ENCODE data around the gene REEP1. TPM values are rescaled to one million over a fixed set of nuclear protein-coding genes. Genes with fewer than 3 reads are reported as not detected.

The REEP1 gene
- polyA plus RNA-seq, 1 donor from 2014 or later = not detected

GRCh38 chr2:86305195-86305914 lies 32.1 kb downstream of the REEP1 start:
- peak overlapping the region in 1 of 3 donors; percentile 37 for H3K27ac Mint-ChIP-seq
- no peaks in the 10 kb centered on the region for H3K4me1 Mint-ChIP-seq
- peaks cover 13% of the 10 kb centered on the region for H3K27me3 Mint-ChIP-seq
- H3K9me3 Mint-ChIP-seq = no peaks in the 10 kb centered on the region
- H3K4me3 Mint-ChIP-seq = peak overlapping the region in 1 of 4 donors; percentile 75
- H3K36me3 Mint-ChIP-seq = no peaks in the 10 kb centered on the region

DNA sequence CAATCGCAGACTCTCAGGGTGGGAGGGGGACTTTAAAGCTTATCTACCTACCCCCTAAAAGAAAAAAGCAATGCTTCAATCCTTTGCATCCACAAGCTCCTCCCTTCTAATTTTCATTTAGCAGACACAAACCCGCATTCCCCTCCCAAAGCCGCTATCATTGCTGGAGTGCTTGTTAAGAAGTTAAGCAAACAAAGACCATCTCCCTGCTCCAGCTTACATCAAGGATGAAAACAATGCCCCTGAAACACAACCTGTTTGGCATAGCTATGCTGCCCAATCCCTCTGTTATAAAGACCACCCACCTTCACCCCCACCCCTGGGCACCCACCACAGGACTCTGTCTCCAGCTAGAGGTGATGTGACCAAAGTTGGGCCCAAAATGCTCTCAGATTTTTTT lies 33.0 kb downstream of the REEP1 start:
- H3K36me3 Mint-ChIP-seq = no peaks in the 10 kb centered on the region
- no peak overlapping the region for H3K27ac Mint-ChIP-seq
- H3K4me1 Mint-ChIP-seq = peaks cover 0 to 2% (median 0%) of the 10 kb centered on the region in 3 donors
- H3K4me3 Mint-ChIP-seq = no peak overlapping the region
- H3K27me3 Mint-ChIP-seq = peaks cover 17% of the 10 kb centered on the region
- H3K9me3 Mint-ChIP-seq = no peaks in the 10 kb centered on the region

- Mint-ChIP-seq H3K36me3 (no peaks in the 10 kb centered on the region), H3K4me1 (peaks cover 0 to 2% (median 0%) of the 10 kb centered on the region in 3 donors), H3K27me3 (peaks cover 23% of the 10 kb centered on the region)
Observed at GRCh38 chr2:86302320-86302719, 35.1 kb downstream of the REEP1 start.

DNA sequence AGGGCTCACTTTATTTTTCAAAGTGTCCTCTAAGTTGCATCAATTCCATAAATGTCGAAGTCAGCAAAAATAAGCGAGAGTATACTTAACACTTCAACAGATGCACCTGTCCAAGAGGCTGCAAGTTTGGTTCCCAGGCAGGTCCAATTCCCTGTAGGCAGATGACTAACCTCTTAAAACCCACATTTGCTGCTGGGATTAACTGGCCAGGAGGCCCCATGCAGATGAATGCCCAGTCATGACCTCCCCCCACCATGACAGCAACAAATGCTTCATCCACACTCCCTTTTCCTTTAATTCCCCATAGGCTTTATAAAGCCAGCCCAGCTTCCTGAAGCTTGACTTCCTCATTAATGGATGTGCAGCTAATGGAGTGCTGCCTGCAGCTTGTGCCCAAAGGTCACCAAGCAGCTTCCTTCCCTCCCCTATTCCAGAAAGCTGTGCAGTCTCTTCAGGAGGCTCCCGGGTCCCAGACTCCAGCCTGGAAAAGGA lies 35.7 kb downstream of the REEP1 start:
- Mint-ChIP-seq H3K4me3 (no peak overlapping the region), H3K36me3 (no peaks in the 10 kb centered on the region), H3K27me3 (peaks cover 25% of the 10 kb centered on the region), H3K4me1 (peaks cover 0 to 2% (median 0%) of the 10 kb centered on the region in 3 donors), H3K27ac (no peak overlapping the region), H3K9me3 (no peaks in the 10 kb centered on the region)

More at GRCh38 chr2:86302320-86302719, 35.1 kb downstream of the REEP1 start:
- no peak overlapping the region for H3K4me3 Mint-ChIP-seq
- no peaks in the 10 kb centered on the region for H3K9me3 Mint-ChIP-seq
- H3K27ac Mint-ChIP-seq = no peak overlapping the region

- H3K27me3 Mint-ChIP-seq = peaks cover 25% of the 10 kb centered on the region
- no peak overlapping the region for H3K4me3 Mint-ChIP-seq
- peaks cover 0 to 2% (median 0%) of the 10 kb centered on the region in 3 donors for H3K4me1 Mint-ChIP-seq
- no peaks in the 10 kb centered on the region for H3K9me3 Mint-ChIP-seq
- no peak overlapping the region for H3K27ac Mint-ChIP-seq
- no peaks in the 10 kb centered on the region for H3K36me3 Mint-ChIP-seq
Observed at GRCh38 chr2:86301009-86301408, 36.4 kb downstream of the REEP1 start.

DNA sequence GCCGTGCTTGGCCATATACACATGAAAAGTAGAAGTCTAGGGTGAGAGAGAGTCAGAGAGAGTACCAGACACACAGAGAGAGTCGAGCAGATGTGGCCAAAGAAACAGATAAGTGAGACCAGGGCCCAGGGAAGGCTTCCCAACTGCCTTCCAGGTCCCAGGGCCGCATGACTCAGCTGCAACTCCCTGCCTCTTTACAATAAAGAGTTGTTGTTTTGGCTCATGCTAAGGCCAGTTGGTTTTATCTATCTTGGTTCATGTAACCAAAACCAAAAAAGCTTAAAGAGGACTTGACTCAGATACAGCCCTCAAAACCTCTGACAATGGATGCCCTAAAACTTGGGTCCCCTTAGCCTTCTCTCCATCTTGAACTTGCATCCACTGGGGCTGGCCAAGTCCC lies 36.9 kb downstream of the REEP1 start:
- H3K27ac Mint-ChIP-seq = no peak overlapping the region
- H3K9me3 Mint-ChIP-seq = no peaks in the 10 kb centered on the region
- H3K4me1 Mint-ChIP-seq = peaks cover 0 to 2% (median 0%) of the 10 kb centered on the region in 3 donors
- no peak overlapping the region for H3K4me3 Mint-ChIP-seq
- H3K36me3 Mint-ChIP-seq = no peaks in the 10 kb centered on the region
- H3K27me3 Mint-ChIP-seq = peaks cover 24% of the 10 kb centered on the region

GRCh38 chr2:86298411-86299390 lies 38.7 kb downstream of the REEP1 start:
- Mint-ChIP-seq H3K4me1 (peaks cover 0 to 2% (median 0%) of the 10 kb centered on the region in 3 donors), H3K4me3 (no peak overlapping the region), H3K27me3 (peaks cover 19% of the 10 kb centered on the region), H3K27ac (no peak overlapping the region), H3K9me3 (no peaks in the 10 kb centered on the region), H3K36me3 (no peaks in the 10 kb centered on the region)

GRCh38 chr2:86297382-86298147 lies 39.9 kb downstream of the REEP1 start:
- H3K4me3 Mint-ChIP-seq = no peak overlapping the region
- peaks cover 0 to 2% (median 0%) of the 10 kb centered on the region in 3 donors for H3K4me1 Mint-ChIP-seq
- no peak overlapping the region for H3K27ac Mint-ChIP-seq
- peaks cover 25% of the 10 kb centered on the region for H3K27me3 Mint-ChIP-seq
- no peaks in the 10 kb centered on the region for H3K9me3 Mint-ChIP-seq
- no peaks in the 10 kb centered on the region for H3K36me3 Mint-ChIP-seq

DNA sequence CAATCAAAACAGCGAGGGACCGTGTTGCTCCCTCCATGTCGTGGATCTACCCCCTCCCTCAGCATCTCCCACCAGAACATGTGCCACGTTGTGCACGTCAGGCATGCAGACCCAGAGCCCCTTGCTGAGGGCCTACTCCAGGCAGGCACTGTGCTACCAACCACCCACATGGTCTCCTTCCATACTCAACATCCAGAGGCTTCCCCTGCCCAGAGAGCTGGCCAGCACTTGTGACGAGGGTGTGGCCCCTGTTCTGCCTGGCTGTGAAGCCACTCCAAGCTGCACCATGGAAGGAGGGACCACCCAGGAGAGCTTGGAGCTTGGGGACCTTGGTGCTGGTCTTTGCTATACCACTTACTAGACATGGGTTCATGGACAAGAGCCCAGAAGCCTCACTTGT lies 40.5 kb downstream of the REEP1 start:
- H3K4me1 Mint-ChIP-seq = peaks cover 0 to 2% (median 0%) of the 10 kb centered on the region in 3 donors
- peaks cover 23% of the 10 kb centered on the region for H3K27me3 Mint-ChIP-seq
- H3K4me3 Mint-ChIP-seq = no peak overlapping the region
- H3K36me3 Mint-ChIP-seq = no peaks in the 10 kb centered on the region
- H3K27ac Mint-ChIP-seq = no peak overlapping the region
- H3K9me3 Mint-ChIP-seq = no peaks in the 10 kb centered on the region

- Mint-ChIP-seq H3K4me3 (no peak overlapping the region), H3K27ac (no peak overlapping the region), H3K9me3 (no peaks in the 10 kb centered on the region), H3K27me3 (peaks cover 23% of the 10 kb centered on the region), H3K36me3 (no peaks in the 10 kb centered on the region), H3K4me1 (peaks cover 0 to under 1% (median 0%) of the 10 kb centered on the region in 3 donors)
Observed at GRCh38 chr2:86295066-86295465, 42.4 kb downstream of the REEP1 start.

- no peaks in the 10 kb centered on the region for H3K36me3 Mint-ChIP-seq
- no peak overlapping the region for H3K27ac Mint-ChIP-seq
- H3K4me3 Mint-ChIP-seq = no peak overlapping the region
- peaks cover 22% of the 10 kb centered on the region for H3K27me3 Mint-ChIP-seq
- no peaks in the 10 kb centered on the region for H3K9me3 Mint-ChIP-seq
- no peaks in the 10 kb centered on the region for H3K4me1 Mint-ChIP-seq
Observed at GRCh38 chr2:86293612-86294011, 43.8 kb downstream of the REEP1 start.

DNA sequence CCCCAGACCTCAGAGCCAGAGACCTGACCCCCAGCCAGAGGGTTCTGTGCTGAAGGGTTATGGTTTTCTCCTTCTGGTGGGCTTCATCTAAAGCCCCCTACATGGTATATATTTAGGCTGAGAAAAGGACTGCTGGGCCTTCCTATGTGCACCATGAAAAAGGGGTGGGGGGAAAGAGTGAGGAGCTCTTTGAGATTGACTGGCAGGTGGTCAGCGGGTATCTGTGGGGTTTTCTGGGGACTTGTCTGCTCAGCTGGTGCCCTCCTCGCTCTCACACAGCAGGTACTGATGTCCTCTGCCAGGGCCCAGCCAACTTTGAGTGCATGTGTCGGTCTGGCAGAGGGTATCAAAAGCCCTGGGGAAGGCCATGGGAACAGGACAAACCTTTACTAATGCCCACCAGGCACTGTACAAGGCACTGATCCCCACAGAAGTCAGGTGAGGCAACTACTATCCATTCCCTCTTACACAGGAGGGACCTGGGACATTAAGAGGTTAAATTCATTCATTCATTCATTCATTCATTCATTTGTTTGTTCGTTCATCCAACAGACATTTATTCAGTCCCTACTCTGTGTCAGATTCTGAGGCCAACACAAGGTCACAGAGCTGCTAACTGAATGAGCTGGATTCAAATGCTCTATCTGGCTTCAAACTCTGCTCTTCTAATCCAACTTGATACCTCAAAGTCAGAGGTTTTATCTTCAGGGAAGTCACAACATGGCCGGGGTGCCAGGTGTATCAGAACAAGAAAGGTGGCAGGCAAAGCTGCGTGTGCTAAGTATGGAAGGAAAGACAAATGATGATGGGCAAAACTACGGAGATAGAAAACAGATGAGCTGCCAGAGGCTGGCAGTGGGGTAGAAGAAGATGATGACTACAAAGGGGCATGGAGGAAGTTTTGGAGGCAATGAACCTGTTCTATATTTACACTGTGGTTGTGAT lies 44.6 kb downstream of the REEP1 start:
- Mint-ChIP-seq H3K27ac (no peak overlapping the region), H3K4me1 (no peaks in the 10 kb centered on the region), H3K4me3 (no peak overlapping the region), H3K9me3 (no peaks in the 10 kb centered on the region), H3K27me3 (peaks cover 22% of the 10 kb centered on the region), H3K36me3 (no peaks in the 10 kb centered on the region)

DNA sequence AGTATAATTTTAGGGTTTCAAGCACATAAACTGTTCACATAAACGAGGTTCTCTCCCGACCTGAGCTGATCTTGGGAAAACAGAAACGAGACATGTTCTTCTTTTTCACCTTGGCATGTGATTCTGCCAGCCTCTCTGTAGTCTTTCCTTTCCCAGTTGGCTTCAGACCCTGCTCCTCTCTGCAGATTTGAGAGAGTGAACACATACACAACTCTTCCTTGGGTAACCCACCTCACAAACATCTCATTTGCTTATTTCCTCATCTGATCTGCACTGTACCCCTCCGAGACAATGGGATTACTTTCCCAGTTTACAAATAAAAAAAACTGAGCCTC lies 46.1 kb downstream of the REEP1 start:
- Mint-ChIP-seq H3K9me3 (no peaks in the 10 kb centered on the region), H3K4me1 (no peaks in the 10 kb centered on the region), H3K27ac (no peak overlapping the region), H3K4me3 (no peak overlapping the region), H3K36me3 (no peaks in the 10 kb centered on the region), H3K27me3 (peaks cover 16% of the 10 kb centered on the region)
